ENCODE results near the gene PFDN6. TPM values are rescaled to one million over a fixed set of nuclear protein-coding genes. Genes with fewer than 3 reads are reported as not detected.

PFDN6 gene
- polyA plus RNA-seq, 1 of the 3 experiments (the other 2 are of a cell fraction), result 182 TPM

DNA sequence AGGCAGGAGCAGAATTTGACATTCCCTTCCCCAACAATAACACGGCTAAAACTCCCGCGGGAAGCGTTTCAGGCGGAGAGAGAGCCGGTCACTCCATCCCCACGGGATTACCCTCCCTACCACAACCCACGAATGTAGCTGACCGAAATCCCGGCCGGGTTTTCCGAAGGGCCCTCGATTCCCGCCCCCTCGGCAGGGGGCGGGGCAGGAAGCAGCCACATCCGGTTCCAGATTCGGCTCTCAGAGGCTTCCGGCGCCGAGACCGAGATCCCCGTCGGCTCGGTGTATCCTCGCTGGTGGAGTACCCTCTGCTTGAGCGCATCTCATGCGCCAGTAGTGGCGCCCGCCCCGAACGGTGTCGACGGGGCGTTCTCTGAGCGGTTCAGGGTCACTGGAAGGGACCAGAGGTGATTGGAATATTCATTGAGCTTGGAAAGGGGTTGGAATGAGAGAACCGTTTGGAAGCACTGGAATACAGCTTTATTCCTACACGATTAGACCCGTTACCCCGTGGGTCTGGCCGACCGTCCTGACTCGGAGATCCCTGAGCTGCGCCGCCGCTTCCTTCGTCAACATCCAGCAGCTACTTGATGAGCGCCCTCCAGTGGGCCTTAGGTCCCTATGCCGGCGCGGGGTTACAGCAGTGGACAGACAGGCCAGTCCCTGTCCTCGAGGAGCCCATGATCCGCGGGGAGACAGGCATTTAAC is 10.0 kb downstream of the PFDN6 start (continued):
- TF ChIP-seq, protein P1, sequence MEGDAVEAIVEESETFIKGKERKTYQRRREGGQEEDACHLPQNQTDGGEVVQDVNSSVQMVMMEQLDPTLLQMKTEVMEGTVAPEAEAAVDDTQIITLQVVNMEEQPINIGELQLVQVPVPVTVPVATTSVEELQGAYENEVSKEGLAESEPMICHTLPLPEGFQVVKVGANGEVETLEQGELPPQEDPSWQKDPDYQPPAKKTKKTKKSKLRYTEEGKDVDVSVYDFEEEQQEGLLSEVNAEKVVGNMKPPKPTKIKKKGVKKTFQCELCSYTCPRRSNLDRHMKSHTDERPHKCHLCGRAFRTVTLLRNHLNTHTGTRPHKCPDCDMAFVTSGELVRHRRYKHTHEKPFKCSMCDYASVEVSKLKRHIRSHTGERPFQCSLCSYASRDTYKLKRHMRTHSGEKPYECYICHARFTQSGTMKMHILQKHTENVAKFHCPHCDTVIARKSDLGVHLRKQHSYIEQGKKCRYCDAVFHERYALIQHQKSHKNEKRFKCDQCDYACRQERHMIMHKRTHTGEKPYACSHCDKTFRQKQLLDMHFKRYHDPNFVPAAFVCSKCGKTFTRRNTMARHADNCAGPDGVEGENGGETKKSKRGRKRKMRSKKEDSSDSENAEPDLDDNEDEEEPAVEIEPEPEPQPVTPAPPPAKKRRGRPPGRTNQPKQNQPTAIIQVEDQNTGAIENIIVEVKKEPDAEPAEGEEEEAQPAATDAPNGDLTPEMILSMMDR (IDR thresholded peaks at IDR 0.05), result peak; percentile 81

DNA sequence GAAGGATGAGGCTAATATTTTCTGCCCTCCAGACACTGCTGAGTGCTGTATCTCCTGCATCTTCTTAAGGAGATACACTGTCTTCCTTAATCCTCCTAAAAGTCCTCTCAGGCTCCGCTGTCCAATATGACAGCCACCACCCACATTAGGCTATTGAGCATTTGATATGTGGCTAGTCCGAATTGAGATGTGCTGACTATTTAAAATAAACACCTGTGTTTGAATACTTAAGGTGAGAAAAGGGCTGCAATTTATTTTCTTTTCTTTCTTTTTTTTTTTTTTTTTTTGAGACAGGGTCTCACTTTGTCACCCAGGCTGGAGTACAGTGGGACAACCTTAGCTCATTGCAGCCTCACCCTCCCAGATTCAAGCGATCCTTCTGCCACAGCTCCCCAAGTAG is 12.5 kb downstream of the PFDN6 start:
- H3K79me2 ChIP-seq (ENCODE audit: insufficient read depth), result peaks cover 74% of the 10 kb centered on the region
- ChIA-PET CTCF (no interaction called here), POLR2A (interaction anchor here (0.6 to 2.1 kb wide), 2 partner anchors 12 to 24 kb away, joined by 3 to 15 read pairs; partner anchors contain the start of genes B3GALT4 and TAPBP)
- peaks cover 4 to 10% of the 10 kb centered on the region in 2 experiments; a peak in 1 of 4 replicates for H3K4me1 ChIP-seq (ENCODE audit: control insufficient read depth in 1 of 2, insufficient read depth in 2 of 2, low read depth in 1 of 2, low read length in 1 of 2)
- H3K36me3 ChIP-seq (replicated peaks in 1 of 2; ENCODE audit: control insufficient read depth in 1 of 2, insufficient read depth in 2 of 2, low read length in 1 of 2), result peaks cover 13 to 22% of the 10 kb centered on the region in 2 experiments
- no peak for TF ChIP-seq EP300 (IDR thresholded peaks at IDR 0.05; ENCODE audit: borderline replicate concordance in 1 of 2, low read depth in 1 of 2, low read length in 1 of 2)
- TF ChIP-seq SIN3A (IDR thresholded peaks at IDR 0.05; ENCODE audit: borderline replicate concordance, low read depth, low read length), result no peak
- TF ChIP-seq, protein P1 (IDR thresholded peaks at IDR 0.05), result no peak
- TF ChIP-seq GABPA (IDR thresholded peaks at IDR 0.05; ENCODE audit: low read depth), result no peak
- no peak for TF ChIP-seq TAF1 (IDR thresholded peaks at IDR 0.05; ENCODE audit: borderline replicate concordance, low read depth, low read length)
- no peak for TF ChIP-seq MAX (IDR thresholded peaks at IDR 0.05; ENCODE audit: low read depth)
- TF ChIP-seq JUND (IDR thresholded peaks at IDR 0.05), result no peak
- TF ChIP-seq EZH2phosphoT487 (IDR thresholded peaks at IDR 0.05; ENCODE audit: borderline replicate concordance, low read depth), result no peak
- H2AFZ ChIP-seq (ENCODE audit: low read depth), result no peak overlapping the region
- WGBS (ENCODE audit: low lambda C conversion rate), result 95% methylated on average over 3 of the region's 3 CpGs
- H3K27ac ChIP-seq (ENCODE audit: low read depth in 2 of 2, low read length in 1 of 2), result no peak overlapping the region
- H3K4me2 ChIP-seq, result no peak overlapping the region
- H4K20me1 ChIP-seq (ENCODE audit: insufficient read depth), result peaks cover 14% of the 10 kb centered on the region; the same call in 1 of the 2 replicates
- H3K4me3 ChIP-seq (ENCODE audit: low read depth in 2 of 2, low read length in 1 of 2), result no peak overlapping the region; a peak in 1 of 4 replicates
- no peak for DNase-seq
- H3K9me2 ChIP-seq, result no peaks in the 10 kb centered on the region
- H3F3A ChIP-seq (replicated peaks; ENCODE audit: insufficient read depth), result peaks cover 22% of the 10 kb centered on the region
- H3K27me3 ChIP-seq (ENCODE audit: insufficient read depth), result no peaks in the 10 kb centered on the region
- H3K9ac ChIP-seq, result no peak overlapping the region
- no peaks in the 10 kb centered on the region for H3K9me3 ChIP-seq

DNA sequence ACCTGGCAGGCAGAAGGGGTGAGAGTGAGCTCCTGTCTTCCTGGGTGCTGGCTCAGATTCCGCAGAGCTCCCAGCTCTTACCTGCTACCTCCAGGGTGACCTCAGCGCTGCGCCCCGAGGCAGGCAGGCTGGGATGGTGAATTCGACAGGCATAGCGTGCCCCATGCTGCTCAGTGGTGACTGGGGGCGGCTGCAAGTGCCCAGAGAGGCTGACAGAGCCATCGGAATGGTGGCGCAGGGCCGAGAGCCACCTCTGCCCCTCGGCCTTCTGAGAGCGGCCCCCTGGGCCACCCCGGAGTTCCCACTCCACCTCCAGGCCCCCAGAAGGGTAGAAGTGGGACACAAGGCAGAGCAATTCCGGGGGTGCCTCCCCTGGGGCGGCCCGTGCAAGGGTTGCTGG is 14.8 kb downstream of the PFDN6 start:
- CTCF ChIA-PET, result no interaction called here
- WGBS (ENCODE audit: low lambda C conversion rate), result 46% methylated on average over 2 of the region's 16 CpGs
- TF ChIP-seq, protein P2, sequence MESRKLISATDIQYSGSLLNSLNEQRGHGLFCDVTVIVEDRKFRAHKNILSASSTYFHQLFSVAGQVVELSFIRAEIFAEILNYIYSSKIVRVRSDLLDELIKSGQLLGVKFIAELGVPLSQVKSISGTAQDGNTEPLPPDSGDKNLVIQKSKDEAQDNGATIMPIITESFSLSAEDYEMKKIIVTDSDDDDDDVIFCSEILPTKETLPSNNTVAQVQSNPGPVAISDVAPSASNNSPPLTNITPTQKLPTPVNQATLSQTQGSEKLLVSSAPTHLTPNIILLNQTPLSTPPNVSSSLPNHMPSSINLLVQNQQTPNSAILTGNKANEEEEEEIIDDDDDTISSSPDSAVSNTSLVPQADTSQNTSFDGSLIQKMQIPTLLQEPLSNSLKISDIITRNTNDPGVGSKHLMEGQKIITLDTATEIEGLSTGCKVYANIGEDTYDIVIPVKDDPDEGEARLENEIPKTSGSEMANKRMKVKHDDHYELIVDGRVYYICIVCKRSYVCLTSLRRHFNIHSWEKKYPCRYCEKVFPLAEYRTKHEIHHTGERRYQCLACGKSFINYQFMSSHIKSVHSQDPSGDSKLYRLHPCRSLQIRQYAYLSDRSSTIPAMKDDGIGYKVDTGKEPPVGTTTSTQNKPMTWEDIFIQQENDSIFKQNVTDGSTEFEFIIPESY (IDR thresholded peaks at IDR 0.05; ENCODE audit: borderline replicate concordance, low read depth), result no peak
- TF ChIP-seq GABPA (IDR thresholded peaks at IDR 0.05; ENCODE audit: low read depth) (no peak), NFIC (IDR thresholded peaks at IDR 0.05; ENCODE audit: borderline replicate concordance) (no peak)

More for the DNA sequence above, 14.8 kb downstream of the PFDN6 start:
- Histone ChIP-seq H3K4me2 (no peak overlapping the region), H3K36me3 (replicated peaks in 1 of 2; ENCODE audit: control insufficient read depth in 1 of 2, insufficient read depth in 2 of 2, low read length in 1 of 2) (peaks cover 13 to 36% of the 10 kb centered on the region in 2 experiments), H3K4me1 (ENCODE audit: control insufficient read depth in 1 of 2, insufficient read depth in 2 of 2, low read depth in 1 of 2, low read length in 1 of 2) (peaks cover 2 to 4% of the 10 kb centered on the region in 2 experiments; a peak in 1 of 4 replicates), H3K27me3 (ENCODE audit: insufficient read depth) (no peaks in the 10 kb centered on the region), H3K9ac (no peak overlapping the region), H3K4me3 (ENCODE audit: low read depth in 2 of 2, low read length in 1 of 2) (no peak overlapping the region), H3K79me2 (ENCODE audit: insufficient read depth) (peaks cover 80% of the 10 kb centered on the region), H2AFZ (ENCODE audit: low read depth) (no peak overlapping the region), H3F3A (replicated peaks; ENCODE audit: insufficient read depth) (peaks cover 22% of the 10 kb centered on the region), H4K20me1 (ENCODE audit: insufficient read depth) (peaks cover 14% of the 10 kb centered on the region; the same call in 1 of the 2 replicates), H3K27ac (ENCODE audit: low read depth in 2 of 2, low read length in 1 of 2) (no peak overlapping the region), H3K9me2 (no peaks in the 10 kb centered on the region), H3K9me3 (no peaks in the 10 kb centered on the region)
- POLR2A ChIA-PET, result interaction anchor here (0.6 to 1.0 kb wide), 3 partner anchors 9 to 37 kb away, joined by 3 to 4 read pairs (median 3); no protein-coding TSS in a partner anchor
- DNase-seq, result peak; percentile 5

Data from SK-N-SH (cell line).